NCI-H1930 (cell line): ENCODE results near the gene CHST15.
"Not testable (repeated sequence)": the region's sequence is repeated elsewhere in the genome, so short reads cannot be mapped to it uniquely, and the experiment has no call there.

Experiments used
- DNase-seq, 2 experiments: peaks; one replicate each; lab custom pipeline; 2025; lab: John Stamatoyannopoulos, UW

Gene CHST15

DNA sequence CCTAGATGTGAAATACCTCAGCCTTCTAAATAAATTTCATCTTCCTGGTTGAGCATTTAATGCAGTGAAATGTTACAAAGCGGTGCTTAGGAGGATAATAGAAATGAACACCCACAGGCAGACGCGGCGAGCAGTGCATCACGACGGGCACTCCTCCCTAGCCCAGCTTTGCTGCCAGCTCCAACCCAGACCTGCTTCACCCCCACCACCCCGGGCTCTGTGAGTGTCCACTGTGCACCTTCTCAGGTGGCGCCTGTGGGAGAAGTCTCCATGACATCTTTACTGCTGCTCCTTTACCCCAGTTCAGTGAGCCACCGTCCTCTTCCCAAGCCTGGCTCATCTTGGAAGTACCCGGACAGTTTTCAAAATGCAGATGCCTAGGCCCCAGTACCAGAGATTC, 5.2 kb upstream of the CHST15 start:
- DNase-seq: no peak

DNA sequence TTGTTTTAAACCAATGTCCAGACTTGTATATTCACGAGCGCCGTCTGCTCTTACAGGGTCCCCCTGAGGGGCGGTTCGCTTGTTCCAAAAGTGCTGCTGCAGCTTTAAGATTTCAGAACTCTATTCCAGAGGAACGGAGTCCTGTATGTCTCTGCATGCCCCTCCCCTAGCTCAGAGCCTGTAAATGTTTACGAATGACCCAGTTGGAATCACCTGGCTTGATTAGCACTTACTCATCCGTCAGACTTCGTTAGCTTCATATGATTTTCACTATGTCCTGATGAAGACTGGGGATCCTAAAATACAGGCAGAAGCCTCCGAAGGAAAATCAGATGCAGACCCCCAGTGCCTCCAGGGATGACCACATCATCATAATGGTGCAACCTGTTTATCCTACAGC, 4.5 kb upstream of the CHST15 start:
- no peak for DNase-seq

DNA sequence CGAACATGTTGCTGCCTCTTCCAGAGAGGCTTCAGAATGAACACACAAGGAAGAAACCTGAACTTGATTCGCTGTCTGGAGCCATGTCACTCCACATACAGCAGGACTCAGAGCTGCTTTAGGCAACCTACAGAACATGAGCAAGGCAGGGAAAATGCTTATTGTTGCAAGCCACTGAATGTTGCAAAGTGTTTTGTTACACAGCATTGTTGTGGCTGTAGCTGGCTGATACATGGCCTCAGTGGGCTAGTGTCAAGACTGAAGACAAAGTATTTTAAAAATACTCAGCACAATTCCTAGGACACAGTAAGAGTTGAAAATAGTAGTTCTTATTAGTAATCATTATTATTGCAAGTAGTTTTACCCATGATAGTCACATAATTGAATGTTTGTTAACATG, 3.1 kb upstream of the CHST15 start:
- no peak for DNase-seq

DNA sequence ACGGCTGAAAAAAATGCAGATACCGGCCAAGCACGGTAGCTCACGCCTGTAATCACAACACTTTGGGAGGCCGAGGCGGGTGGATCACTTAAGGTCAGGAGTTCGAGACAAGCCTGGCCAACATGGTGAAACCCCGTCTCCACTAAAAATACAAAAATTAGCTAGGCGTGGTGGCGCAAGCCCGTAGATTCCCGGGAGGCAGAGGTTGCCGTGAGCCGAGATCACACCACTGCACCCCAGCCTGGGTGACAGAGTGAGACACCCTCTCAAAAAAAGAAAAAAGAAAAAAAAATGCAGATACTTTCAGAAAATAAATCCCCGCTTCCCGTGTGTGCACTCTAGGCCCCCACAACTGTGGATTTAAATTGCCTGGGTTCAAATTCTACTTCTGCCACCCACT, 2.4 kb upstream of the CHST15 start:
- not testable (repeated sequence) for DNase-seq

DNA sequence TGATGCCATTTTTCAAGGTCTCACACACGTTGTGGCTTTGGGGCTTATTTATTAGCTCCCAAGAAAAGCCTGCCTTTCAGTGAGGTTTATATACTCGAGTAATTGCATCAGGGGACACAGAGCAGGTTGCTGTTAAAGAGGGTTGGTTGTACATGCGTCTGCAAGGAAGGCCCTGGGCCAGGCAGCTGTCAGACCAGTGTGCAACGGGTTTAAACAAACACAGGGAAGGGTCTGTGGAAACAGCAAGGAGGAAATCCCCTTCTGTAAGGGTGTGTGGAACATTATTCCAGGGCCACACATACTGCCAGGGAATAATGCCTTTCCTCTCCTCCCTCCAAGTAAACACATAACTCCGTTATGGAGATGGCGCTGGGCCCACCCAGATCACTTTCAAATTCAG, 1.7 kb upstream of the CHST15 start:
- no peak for DNase-seq

DNA sequence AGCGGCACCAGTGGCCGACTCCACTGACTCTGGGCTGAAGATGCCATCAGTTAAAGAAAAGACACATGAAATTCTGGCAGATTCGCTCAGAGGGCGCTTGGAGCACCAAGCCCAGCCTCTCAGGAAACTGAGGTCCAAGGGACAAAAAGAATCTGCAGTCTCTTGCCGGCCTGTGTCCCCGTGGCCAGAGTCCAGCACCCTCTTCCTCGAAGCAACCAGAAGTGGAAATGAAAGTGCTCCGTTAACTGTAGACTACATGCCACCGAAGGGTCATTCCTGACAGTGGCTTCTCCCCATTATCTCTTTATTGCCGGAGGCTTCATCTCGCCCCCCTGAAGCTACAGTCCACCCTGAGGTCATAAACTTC, 1.0 kb upstream of the CHST15 start:
- DNase-seq: no peak

DNA sequence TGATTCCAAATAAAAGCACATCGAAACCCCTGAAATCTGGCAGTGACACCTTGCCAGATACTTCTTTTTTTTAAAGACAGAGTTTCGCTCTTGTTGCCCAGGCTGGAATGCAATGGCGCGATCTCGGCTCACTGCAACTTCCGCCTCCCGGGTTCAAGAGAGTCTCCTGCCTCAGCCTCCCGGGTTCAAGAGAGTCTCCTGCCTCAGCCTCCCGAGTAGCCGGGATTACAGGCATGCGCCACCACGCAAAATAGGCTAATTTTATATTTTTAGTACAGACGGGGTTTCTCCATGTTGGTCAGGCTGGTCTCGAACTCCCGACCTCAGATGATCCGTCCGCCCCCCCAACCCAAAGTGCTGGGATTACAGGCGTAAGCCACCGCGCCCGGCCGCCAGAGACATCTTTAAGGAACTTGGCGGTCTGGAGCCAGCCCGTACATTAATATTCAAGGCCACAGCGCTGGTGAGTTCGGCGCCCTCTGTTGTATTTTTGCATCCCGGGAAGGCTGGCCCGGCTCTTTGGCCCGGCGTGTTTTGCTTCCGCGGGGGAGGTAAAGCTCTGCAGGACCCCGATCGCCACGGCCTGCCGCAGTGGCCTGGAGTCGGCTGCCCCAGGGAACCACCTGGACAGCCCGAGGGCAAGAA, 498 bp upstream of the CHST15 start:
- not testable (repeated sequence) for DNase-seq

DNA sequence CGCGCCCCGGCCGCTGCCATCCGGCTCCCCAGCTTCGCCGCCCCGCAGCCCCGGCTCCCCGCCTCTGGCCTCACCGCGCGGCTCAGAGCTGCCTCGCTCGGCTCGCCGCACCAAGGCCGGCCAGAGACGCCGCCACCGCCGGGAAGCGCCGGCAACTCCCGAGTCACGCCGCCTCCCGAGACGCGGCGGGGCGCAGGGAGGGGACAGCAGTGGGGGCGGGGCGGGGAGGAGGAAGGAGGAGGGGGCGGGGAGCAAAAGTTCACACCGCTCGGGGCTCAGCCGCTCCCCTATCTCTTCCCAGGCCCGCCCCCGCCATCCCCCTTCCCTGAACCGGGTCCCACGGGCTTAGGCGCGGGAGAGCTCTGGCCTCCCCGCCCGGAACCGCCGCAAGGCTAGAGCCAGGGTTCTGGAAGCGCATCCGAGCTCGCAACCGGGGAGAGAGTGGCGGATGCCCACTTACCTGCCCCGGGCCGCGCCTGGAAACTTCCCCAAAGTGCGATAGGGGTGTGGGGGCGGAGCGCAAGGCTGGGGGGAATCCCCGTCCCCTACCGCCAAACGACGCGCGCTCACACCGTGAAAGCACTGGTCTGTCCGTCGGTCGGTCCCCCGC, 1.0 kb downstream of the CHST15 start:
- no peak for DNase-seq

DNA sequence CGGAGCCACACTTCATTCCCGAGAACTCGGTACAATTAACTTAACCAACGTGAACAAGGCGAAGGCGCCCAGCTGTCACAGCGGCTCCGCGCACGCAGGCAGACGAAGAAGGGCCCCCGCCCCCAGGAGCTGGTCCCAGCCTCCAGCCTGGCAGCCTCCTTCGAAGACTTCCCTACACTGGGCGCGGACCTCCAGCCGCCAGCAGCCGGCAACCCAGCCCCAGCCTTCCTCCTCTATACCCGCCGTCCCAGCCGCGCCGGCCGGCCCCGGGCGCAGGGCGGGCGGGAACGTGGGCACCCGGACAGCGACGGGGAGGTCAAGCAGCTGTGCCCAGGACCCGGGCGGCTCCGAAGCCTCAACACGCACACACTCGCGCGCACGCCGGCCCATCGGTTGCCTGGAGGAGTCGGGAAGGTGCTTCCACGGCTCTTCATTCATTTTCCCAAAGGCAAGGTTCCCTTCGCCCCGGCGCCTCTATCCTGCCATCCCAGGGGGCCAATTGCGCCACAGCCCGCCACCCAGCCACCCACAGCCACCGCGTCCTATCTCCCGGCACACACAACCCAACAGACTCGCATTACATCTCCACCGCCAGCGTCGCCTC, 1.6 kb downstream of the CHST15 start:
- no peak for DNase-seq

DNA sequence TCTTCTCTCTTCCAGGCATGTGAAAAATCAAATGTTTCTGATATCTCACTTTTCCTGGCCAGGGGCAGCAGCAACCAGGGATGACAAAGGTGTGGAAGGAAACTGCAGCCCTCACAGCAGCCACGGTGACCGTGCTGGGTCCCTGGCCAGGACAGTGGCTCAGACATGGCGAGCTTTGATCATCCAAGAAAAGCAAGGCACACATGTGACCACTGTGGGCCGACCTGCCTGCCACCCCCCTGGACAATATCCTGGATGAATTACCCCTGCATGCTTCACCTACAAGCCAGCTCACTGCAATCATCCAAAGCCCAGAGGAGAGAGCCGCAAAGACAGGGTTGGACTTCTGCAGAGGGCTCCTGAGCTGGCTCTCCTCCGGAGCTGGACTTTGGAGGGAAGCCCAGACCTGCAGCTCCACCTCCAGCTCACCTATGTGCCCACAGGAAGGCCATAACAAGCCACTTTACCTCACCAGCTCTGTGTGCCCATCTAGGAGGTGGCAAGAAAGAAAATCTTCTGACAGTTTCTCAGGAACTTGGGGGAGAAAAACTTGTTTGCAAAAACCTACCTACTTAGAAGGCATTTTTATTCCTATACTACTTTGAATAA, 2.7 kb downstream of the CHST15 start:
- no peak for DNase-seq

DNA sequence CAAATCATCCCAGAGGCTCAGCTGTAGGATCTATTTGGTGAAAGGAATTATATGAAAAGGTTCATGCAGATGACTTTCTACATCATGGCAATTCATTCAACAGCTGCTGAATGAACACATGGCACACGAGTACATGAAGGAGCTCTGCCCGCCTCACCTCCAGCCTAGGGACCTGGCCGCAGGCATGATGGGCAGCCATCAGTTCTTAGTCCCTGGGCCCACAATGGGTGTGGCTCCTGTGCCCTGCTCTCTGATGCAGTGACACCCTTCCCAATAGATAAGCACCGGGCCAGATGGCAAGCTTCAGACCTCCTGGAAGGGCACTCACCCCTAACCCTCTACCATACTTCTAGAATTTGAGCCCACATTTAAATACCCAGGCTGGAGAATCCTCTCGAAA, 3.5 kb downstream of the CHST15 start:
- DNase-seq: no peak

DNA sequence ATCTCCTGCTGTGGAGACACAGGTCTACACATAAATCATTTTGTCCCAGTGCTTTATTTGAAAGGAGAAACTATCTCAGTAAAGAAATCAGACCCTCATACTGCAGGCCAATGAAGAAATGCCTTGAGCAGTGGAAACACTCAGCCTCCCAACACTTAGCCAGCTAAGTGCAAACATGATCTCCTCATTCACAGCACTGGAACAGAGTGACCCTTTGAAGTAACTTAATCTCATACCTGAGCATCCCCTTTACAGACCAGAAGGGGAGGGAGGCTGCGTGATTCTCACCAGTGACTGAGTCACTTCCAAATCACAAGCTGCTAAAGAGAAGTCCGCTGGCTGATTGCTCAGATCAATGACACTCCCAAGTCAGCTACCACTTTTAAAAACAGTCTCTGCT, 4.5 kb downstream of the CHST15 start:
- no peak for DNase-seq

DNA sequence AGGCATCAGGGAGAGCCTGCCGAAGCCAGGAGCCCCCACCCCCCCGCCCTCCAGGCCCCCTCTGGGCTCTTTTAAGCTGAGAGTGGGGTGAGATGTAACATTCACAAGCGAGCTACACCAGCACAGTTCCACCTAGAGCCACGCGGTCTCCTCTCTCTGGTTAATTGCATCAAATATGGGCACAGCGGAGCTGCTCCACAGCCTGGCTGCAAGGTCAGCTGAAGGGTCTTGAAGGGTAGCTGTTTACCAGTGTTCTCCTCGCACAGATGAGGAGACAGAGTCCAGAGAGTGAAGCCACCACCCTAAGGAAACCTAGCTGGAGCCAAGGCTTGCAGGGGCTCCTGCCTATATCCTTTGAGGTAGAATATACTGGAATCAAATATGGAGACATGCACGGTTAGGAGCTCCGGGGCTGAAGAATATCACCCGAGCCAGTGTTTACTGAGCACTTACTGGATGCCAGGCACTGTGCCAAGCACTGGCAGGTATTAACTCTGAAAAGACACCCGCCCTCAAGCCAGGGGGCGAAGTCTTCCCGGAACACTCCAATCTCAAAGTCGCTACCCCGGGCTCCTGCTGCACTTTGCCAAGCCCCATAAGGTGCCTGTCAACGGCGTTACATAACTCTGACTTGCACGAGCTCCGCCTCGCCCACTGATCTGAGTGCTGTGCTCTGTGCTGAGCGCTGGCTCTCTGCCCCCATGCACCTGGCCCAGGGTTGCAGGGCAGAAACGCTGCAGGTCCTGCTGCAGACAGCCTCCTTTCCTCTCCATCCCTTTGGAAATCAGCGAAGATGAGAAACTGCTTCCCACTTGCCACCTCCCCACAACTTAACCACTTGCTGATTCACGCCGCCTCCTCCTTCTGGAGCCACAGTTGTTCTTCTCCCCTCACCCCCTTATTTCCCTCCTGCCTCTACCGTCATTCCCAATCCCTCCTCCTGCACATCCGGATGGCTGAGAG, 5.4 kb downstream of the CHST15 start:
- DNase-seq: no peak

DNA sequence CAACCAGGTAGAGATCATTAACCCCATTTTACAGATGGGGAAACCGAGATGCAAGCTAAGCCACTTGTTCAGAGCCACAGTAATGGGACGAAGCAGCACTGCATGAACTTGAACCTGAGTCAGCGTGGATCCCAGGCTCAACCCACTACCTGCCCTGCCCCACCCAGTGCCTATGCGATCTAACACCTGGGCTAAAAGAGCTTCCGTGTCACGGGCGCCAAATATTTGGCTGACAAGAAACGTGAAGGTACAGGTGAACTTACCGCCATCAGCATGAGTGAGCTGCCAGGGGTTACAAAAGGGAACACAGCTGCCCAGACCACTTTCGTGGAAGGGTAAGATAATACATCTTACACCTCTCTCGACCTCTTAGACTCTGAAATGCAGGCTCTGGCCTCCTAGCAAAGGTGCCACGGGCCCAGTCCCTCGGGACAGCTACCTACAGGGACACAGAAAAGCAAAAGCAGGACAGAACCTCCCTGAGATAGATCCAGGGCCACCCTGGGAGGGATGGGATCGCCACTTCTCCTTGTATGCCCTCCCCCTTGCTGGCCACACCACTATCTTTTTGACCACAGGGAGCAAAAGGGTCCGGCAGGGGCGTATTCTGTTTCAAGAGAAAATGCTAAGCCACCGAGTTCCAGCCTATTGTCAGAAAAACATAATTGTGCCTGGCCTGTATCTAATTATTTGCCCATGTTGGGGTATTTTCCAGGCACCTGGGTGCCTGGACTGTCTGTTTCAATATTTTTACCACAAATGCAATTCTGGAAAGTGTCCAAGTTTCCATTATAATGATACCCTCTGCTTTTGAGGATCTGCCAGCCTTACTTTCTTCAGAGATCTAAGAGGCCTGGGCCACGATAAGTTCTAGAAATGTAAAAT, 6.4 kb downstream of the CHST15 start:
- no peak for DNase-seq

DNA sequence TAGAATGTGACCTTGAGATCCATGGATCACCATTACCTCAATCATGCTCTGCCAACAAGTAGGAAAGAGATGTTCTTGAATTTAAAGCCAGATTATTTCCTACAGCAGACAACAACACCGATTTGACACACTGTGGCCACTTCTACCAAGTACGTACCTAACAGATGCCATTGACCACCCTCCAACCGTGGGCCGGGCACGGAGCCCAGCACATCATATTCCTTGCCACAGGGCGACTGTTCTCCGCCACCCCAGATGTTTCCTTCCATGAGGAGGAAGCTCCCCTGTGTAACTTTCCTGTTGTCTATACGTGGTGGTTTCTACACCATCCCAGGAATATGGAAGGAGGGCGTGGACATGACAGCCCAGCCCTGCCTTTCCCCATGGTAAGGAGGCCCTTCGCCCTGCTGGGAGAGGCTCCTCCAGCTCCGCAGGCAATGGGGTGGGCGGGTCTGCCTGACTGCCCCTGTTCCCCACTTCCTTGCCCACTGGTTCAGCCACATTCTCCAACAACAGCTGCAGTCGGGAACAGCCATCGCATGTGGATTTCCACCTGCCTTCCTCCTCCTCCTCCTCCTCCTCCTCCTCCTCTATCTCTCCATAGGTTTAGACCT, 7.2 kb downstream of the CHST15 start:
- no peak for DNase-seq

DNA sequence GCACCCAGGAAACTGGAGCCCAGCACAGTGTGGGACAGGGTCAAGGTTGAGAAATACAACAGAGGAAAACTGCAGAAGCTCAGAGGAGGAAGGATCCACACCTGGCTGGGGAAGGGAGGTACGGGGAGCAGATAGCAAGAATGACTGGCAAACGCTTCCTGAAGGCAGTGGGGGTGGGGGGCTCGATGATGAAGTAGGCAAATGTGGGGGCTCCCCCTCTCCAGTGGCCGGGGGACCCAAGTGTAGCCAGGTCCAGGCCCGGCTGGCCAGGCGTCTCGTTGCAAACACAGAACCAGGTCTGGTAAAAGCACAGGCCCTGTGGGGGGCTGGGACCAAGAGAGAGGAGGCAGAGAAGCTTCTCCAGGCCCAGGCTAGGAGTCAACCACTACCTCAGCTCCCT, 7.7 kb downstream of the CHST15 start:
- DNase-seq: no peak

DNA sequence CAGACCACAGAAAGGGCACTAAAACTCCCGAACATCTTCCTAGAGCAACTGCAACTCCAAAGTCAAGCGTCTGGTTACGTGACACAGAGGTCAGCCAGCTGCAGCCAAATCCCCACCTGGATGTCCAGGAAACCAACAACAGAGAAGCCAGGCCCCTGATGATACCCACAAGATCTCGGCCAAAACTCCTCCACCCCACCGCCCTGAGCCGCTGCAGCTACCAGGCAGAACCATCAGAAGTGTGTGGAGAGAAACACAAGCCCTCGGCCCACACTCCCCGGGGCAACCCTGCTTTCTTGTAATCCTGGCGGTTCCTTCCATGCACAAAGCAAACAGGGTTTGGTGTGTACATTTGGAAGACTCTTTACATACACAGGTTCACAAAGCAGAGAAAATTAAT, 8.7 kb downstream of the CHST15 start:
- DNase-seq: no peak

DNA sequence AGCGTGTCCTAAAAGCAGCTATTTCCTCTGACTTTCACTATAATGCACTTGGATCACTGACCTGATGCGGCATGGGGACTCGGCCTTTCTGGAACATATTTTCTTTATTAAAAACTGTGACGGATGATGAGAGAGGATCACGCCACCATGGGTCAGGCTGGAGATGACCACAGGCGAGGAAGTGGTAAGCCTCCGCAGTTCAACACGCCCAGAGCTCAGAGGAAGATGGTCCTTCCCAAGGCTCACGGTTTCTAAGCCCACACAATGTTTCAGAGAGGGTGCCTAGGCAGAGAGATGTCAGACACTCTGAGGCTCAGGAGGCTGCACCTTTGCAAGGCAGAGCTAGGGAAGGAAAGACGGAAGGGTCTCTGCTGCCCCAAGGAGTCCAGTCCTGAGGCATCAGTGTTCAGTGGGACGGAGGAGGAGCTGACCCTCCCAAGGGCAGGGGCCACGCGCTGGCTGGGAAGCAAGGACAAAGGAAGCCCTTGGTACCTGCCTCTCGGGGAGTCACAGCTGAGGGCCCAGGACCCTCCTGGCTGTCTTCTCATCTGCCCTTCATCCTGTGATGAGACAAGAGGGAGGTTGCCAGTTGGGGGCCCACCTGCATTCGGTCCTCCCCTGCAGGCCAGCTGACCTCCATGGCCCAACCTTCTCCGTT, 9.5 kb downstream of the CHST15 start:
- no peak for DNase-seq

DNA sequence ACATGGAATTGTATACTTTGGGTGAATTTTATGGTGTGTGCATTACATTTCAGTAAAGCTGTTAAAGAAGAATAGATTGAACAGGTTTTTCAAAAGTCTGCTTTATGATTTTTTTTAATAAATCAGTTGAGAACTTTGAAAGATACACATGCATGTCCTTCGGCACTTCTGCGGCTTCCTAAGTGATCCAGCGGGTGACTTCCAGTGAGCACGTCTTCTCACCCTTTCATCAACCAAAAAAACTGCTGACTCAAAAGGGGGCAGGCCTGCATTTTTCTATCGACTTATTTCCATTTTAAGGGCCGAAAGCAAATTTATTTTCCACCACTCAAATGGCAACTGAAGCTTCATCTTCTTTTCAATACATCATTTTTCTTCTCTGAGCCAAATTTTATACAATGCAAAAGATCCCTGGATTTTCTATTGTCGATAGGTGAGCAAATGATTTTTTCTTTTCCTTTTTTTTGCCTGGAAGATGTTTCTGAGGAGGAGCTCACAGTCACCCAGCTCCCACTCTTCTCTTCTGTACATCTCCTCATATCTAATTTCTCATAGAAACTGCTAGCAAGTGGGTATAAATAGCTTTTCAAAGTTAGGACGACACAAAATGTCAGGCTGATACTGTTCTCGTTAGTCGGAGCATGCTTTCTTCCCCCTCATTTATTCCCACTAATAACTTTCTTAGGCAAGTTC, 10.2 kb downstream of the CHST15 start:
- no peak for DNase-seq

DNA sequence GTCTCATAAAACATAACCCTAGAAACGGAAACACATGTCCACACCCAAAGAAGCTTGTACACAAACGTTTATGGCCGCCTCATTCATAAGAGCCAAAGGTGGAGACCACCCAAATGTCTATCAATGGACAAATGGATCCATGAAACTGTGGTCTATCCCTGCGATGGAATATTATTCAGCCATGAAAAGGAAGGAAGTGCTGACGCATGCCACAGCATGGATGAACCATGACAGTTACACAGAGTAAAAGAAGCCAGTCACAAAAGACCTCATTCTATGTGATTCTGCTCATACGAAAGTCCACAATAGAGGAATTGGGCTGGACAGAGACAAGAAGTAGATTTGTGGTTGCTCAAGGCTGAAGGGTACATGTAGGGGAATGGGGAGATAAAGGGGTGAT, 10.8 kb downstream of the CHST15 start:
- DNase-seq: no peak
